Suprapubic skin (tissue), 4 donors: ENCODE measurements around the gene REV3L.

Experiments used
- POLR2A ChIP-seq, 2 donors: fragments of 450-650 bp; IDR thresholded peaks; one replicate each; pipeline ENCODE4 v1.6.1; 2017; ENCODE audit warnings: antibody characterized with exemption in 2 of 2, mild to moderate bottlenecking in 2 of 2, moderate library complexity in 2 of 2
- POLR2AphosphoS5 ChIP-seq, 3 donors: sonication (generic); formaldehyde crosslinking; IDR thresholded peaks; one replicate each; pipeline ENCODE4 v1.6.1; 2017; ENCODE audit warnings: antibody characterized with exemption in 3 of 3

DNA sequence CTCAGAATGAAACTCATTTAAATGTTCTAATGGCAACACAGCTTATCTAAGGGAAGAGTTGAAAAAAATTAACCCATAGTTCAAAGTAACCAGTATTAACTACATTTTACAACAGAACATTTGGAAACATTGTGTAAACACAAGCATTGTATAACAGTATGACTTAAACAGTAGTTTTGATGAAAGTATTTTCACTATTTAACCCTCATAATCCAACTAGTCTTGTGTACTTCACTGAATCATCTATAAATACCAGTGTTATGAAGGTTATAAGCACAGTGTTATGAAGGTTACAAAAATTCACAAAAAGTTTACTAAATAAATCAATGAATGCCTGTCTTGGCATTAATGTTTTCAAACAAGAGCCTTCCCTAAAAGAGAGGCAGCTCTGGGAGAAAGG is 66.5 kb downstream of the REV3L start:
- no peak for TF ChIP-seq POLR2AphosphoS5 (IDR thresholded peaks at IDR 0.05)
- no peak for TF ChIP-seq POLR2A (IDR thresholded peaks at IDR 0.05)
